ENCODE data around the gene MYO3B.

GRCh38 chr2:170512266-170512665, 334.3 kb downstream of the MYO3B start:
- TF ChIP-seq CTCF (IDR thresholded peaks at IDR 0.05): no peak
- no peak for TF ChIP-seq POLR2A (IDR thresholded peaks at IDR 0.05)
